ENCODE data around the gene DDR1. TPM values are rescaled to one million over a fixed set of nuclear protein-coding genes. Genes with fewer than 3 reads are reported as not detected.

DDR1 gene
- total RNA-seq (2022; extraction: Qiagen RNA extraction; ENCODE audit: low read depth) = 52.0 to 64.5 TPM (median 60.6 TPM) in 5 replicates

GRCh38 chr6:30883685-30884520, at the start of gene DDR1:
Gene DDR1, plus strand, starts transcription at chr6:30884519. Its CDS starts 4,211 bp downstream, at chr6:30888730.

GRCh38 chr6:30907758-30908591, 23.7 kb downstream of the DDR1 start, which contains the start of gene GTF2H4:
Gene GTF2H4, plus strand, starts transcription at chr6:30908207.

GRCh38 chr6:30914076-30914853, 29.9 kb downstream of the DDR1 start, which contains the start of gene VARS2:
Gene VARS2, plus strand, starts transcription at chr6:30914238. Its CDS starts 599 bp downstream, at chr6:30914837.

GRCh38 chr6:30931969-30932645, 47.8 kb downstream of the DDR1 start, which contains the start of gene SFTA2:
Gene SFTA2, minus strand, starts transcription at chr6:30932170. Its CDS starts 74 bp downstream, at chr6:30932096.

GRCh38 chr6:30940361-30940986, 56.2 kb downstream of the DDR1 start, which contains the start of gene MUCL3:
Gene MUCL3, plus strand, starts transcription at chr6:30940973. Its CDS starts 27 bp downstream, at chr6:30941000.

Other genes starting within 250 kb of the DDR1 start
- 9.9 to 15.6 TPM (median 13.1 TPM) in 5 replicates for gene C6orf136, start 237.4 kb upstream of the DDR1 start, total RNA-seq (2022; extraction: Qiagen RNA extraction; ENCODE audit: low read depth)
- gene DHX16, start 211.5 kb upstream of the DDR1 start, total RNA-seq (2022; extraction: Qiagen RNA extraction; ENCODE audit: low read depth) = 25.2 to 28.6 TPM (median 27.3 TPM) in 5 replicates
- 41.1 to 45.8 TPM (median 42.7 TPM) in 5 replicates for gene PPP1R18, start 197.9 kb upstream of the DDR1 start, total RNA-seq (2022; extraction: Qiagen RNA extraction; ENCODE audit: low read depth)
- gene NRM, start 193.5 kb upstream of the DDR1 start, total RNA-seq (2022; extraction: Qiagen RNA extraction; ENCODE audit: low read depth) = 20.5 to 30.6 TPM (median 26.1 TPM) in 5 replicates
- gene MDC1, start 167.2 kb upstream of the DDR1 start, total RNA-seq (2022; extraction: Qiagen RNA extraction; ENCODE audit: low read depth) = 14.8 to 21.4 TPM (median 16.4 TPM) in 5 replicates
- 773 to 946 TPM (median 885 TPM) in 5 replicates for gene TUBB, start 164.2 kb upstream of the DDR1 start, total RNA-seq (2022; extraction: Qiagen RNA extraction; ENCODE audit: low read depth)
- 79.1 to 93.4 TPM (median 90.3 TPM) in 5 replicates for gene FLOT1, start 141.8 kb upstream of the DDR1 start, total RNA-seq (2022; extraction: Qiagen RNA extraction; ENCODE audit: low read depth)
- gene IER3, start 140.0 kb upstream of the DDR1 start, total RNA-seq (2022; extraction: Qiagen RNA extraction; ENCODE audit: low read depth) = 66.7 to 100 TPM (median 95.1 TPM) in 5 replicates
- gene GTF2H4, start 23.7 kb downstream of the DDR1 start, total RNA-seq (2022; extraction: Qiagen RNA extraction; ENCODE audit: low read depth) = 18.6 to 23.4 TPM (median 19.9 TPM) in 5 replicates
- 11.0 to 15.5 TPM (median 13.3 TPM) in 5 replicates for gene VARS2, start 29.7 kb downstream of the DDR1 start, total RNA-seq (2022; extraction: Qiagen RNA extraction; ENCODE audit: low read depth)
- not detected in 5 replicates for gene SFTA2, start 47.7 kb downstream of the DDR1 start, total RNA-seq (2022; extraction: Qiagen RNA extraction; ENCODE audit: low read depth)
- gene MUCL3, start 56.5 kb downstream of the DDR1 start, total RNA-seq (2022; extraction: Qiagen RNA extraction; ENCODE audit: low read depth) = 0.03 to 0.09 TPM (median 0.06 TPM) in 4 of 5 replicates, not detected in the other
- not detected in 5 replicates for gene MUC21, start 99.2 kb downstream of the DDR1 start, total RNA-seq (2022; extraction: Qiagen RNA extraction; ENCODE audit: low read depth)
- 0.02 TPM in 1 of 5 replicates, not detected in the others for gene MUC22, start 126.0 kb downstream of the DDR1 start, total RNA-seq (2022; extraction: Qiagen RNA extraction; ENCODE audit: low read depth)
- not detected in 5 replicates for gene C6orf15, start 228.1 kb downstream of the DDR1 start, total RNA-seq (2022; extraction: Qiagen RNA extraction; ENCODE audit: low read depth)
- gene PSORS1C1, start 230.3 kb downstream of the DDR1 start, total RNA-seq (2022; extraction: Qiagen RNA extraction; ENCODE audit: low read depth) = 4.4 to 7.5 TPM (median 6.1 TPM) in 5 replicates
- gene CDSN, start 235.9 kb downstream of the DDR1 start, total RNA-seq (2022; extraction: Qiagen RNA extraction; ENCODE audit: low read depth) = not detected in 5 replicates

All from A549 treated with GW870086 at 1 μM for 4 hours (cell line).